Upper lobe of left lung (tissue), 4 donors: ENCODE results near the gene TFF1.

Experiments
- CTCF ChIP-seq, 6 experiments: fragments of 450-650 bp in 4 of 6; fragments of 200-600 bp in 2 of 6; sonication (generic) in 2 of 6; IDR thresholded peaks; one replicate each; pipeline ENCODE4 v1.5.1; 2016 to 2019; ENCODE audit warnings: antibody characterized with exemption in 6 of 6
- EP300 ChIP-seq, 4 donors: sonication (generic); formaldehyde crosslinking; IDR thresholded peaks; one replicate each; pipeline ENCODE4 v1.5.1; 2017; ENCODE audit warnings: antibody characterized with exemption in 4 of 4, control low read depth in 2 of 4
- POLR2A ChIP-seq, 4 donors: fragments of 450-650 bp; IDR thresholded peaks; one replicate each; pipeline ENCODE4 v1.5.1; 2016 to 2017; ENCODE audit warnings: antibody characterized with exemption in 4 of 4, mild to moderate bottlenecking in 2 of 4
- POLR2AphosphoS5 ChIP-seq, 2 donors: sonication (generic); formaldehyde crosslinking; IDR thresholded peaks; one replicate each; pipeline ENCODE4 v1.5.1; 2017; ENCODE audit warnings: antibody characterized with exemption in 2 of 2

GRCh38 chr21:42391297-42391696, 25.0 kb upstream of the TFF1 start:
- TF ChIP-seq EP300 (IDR thresholded peaks at IDR 0.05): no peak
- TF ChIP-seq CTCF (IDR thresholded peaks at IDR 0.05): no peak
- TF ChIP-seq POLR2A (IDR thresholded peaks at IDR 0.05): no peak
- no peak for TF ChIP-seq POLR2AphosphoS5 (IDR thresholded peaks at IDR 0.05)
